Ectodermal cell (in vitro differentiated cells): ENCODE measurements around the gene PARP3.

Source experiments
- H3K27ac ChIP-seq: 2 replicates; pipeline ENCODE4 v1.7.0; 2013; ENCODE audit warnings: mild to moderate bottlenecking, low read depth, low read length; ENCODE audit not compliant: insufficient read depth, poor library complexity, severe bottlenecking
- H3K27me3 ChIP-seq: 2 replicates; pipeline ENCODE4 v1.7.0; 2013; ENCODE audit warnings: mild to moderate bottlenecking, low read length; ENCODE audit not compliant: insufficient read depth, control insufficient read depth, poor library complexity, severe bottlenecking
- H3K36me3 ChIP-seq: one replicate; pipeline ENCODE4 v1.7.0; 2013; ENCODE audit warnings: low read length; ENCODE audit not compliant: control insufficient read depth, insufficient read depth
- H3K4me1 ChIP-seq: one replicate; pipeline ENCODE4 v1.7.0; 2013; ENCODE audit warnings: low read length; ENCODE audit not compliant: control insufficient read depth, insufficient read depth
- H3K4me3 ChIP-seq: 2 replicates; pipeline ENCODE4 v1.7.0; 2013; ENCODE audit warnings: low read depth, low read length, control low read depth; ENCODE audit not compliant: insufficient read depth
- H3K9me3 ChIP-seq: 2 replicates; pipeline ENCODE4 v1.7.0; 2013; ENCODE audit warnings: mild to moderate bottlenecking, low read length, moderate library complexity; ENCODE audit not compliant: control insufficient read depth
- WGBS, 2 experiments: methylation state at CpG; one replicate each; pipeline ENCODE4 v1.1.7; 2013; ENCODE audit warnings: missing lambda C conversion rate in 2 of 2; 5-methylcytosine and 5-hydroxymethylcytosine counted together

Gene PARP3

GRCh38 chr3:51966486-51966885, 24.3 kb downstream of the PARP3 start:
- H3K36me3 ChIP-seq, result no peaks in the 10 kb centered on the region
- H3K4me3 ChIP-seq, result peak overlapping the region; percentile 78
- H3K27me3 ChIP-seq, result no peaks in the 10 kb centered on the region
- H3K9me3 ChIP-seq, result no peaks in the 10 kb centered on the region
- peaks cover 60% of the 10 kb centered on the region for H3K4me1 ChIP-seq
- 62 to 65% methylated on average over 4 to 5 of the region's 5 CpGs for WGBS, 2 experiments
- no peak overlapping the region for H3K27ac ChIP-seq

- Histone ChIP-seq H3K4me1 (peaks cover 60% of the 10 kb centered on the region), H3K4me3 (peak overlapping the region; percentile 78), H3K27me3 (no peaks in the 10 kb centered on the region), H3K36me3 (no peaks in the 10 kb centered on the region), H3K27ac (peak overlapping the region; percentile 67), H3K9me3 (no peaks in the 10 kb centered on the region)
- 5 to 6% methylated on average over 33 of the region's 33 CpGs for WGBS, 2 experiments
These were observed 24.8 kb downstream of the PARP3 start for GRCh38 chr3:51966922-51967383.

- peaks cover 57% of the 10 kb centered on the region for H3K4me1 ChIP-seq
- WGBS, 2 experiments, result 0% methylated on average over 88 to 90 of the region's 90 CpGs
- H3K4me3 ChIP-seq, result peak within 1 kb of the TSS; percentile 78
- peak within 1 kb of the TSS; percentile 97 for H3K27ac ChIP-seq
- no peaks in the 10 kb centered on the region for H3K27me3 ChIP-seq
- H3K9me3 ChIP-seq, result no peaks in the 10 kb centered on the region
- no peaks in the 10 kb centered on the region for H3K36me3 ChIP-seq
These were observed 25.4 kb downstream of the PARP3 start, which contains the start of gene PCBP4 for GRCh38 chr3:51967384-51968169. Gene PCBP4, minus strand, starts transcription at chr3:51967454. Its CDS starts 6,214 bp downstream, at chr3:51961240.

- H3K36me3 ChIP-seq, result no peaks in the 10 kb centered on the region
These were observed 26.1 kb downstream of the PARP3 start for GRCh38 chr3:51968170-51968775.

GRCh38 chr3:51968883-51969678, 26.9 kb downstream of the PARP3 start:
- peak overlapping the region; percentile 97 for H3K27ac ChIP-seq
- WGBS, 2 experiments, result 79 to 81% methylated on average over 6 of the region's 6 CpGs
- H3K9me3 ChIP-seq, result no peaks in the 10 kb centered on the region
- H3K36me3 ChIP-seq, result no peaks in the 10 kb centered on the region
- H3K4me1 ChIP-seq, result peaks cover 45% of the 10 kb centered on the region
- peak overlapping the region; percentile 78 for H3K4me3 ChIP-seq
- H3K27me3 ChIP-seq, result peaks cover under 1% of the 10 kb centered on the region

More at GRCh38 chr3:51968170-51968775, 26.1 kb downstream of the PARP3 start:
- WGBS, 2 experiments, result 2 to 7% methylated on average over 6 to 11 of the region's 11 CpGs
- peak overlapping the region; percentile 97 for H3K27ac ChIP-seq
- peaks cover 52% of the 10 kb centered on the region for H3K4me1 ChIP-seq
- peak overlapping the region; percentile 78 for H3K4me3 ChIP-seq
- no peaks in the 10 kb centered on the region for H3K27me3 ChIP-seq
- no peaks in the 10 kb centered on the region for H3K9me3 ChIP-seq

GRCh38 chr3:51969841-51970240, 27.7 kb downstream of the PARP3 start:
- Histone ChIP-seq H3K27ac (no peak overlapping the region), H3K27me3 (peaks cover 8% of the 10 kb centered on the region), H3K9me3 (no peaks in the 10 kb centered on the region), H3K4me1 (peaks cover 45% of the 10 kb centered on the region), H3K4me3 (no peak overlapping the region), H3K36me3 (no peaks in the 10 kb centered on the region)
- 89 to 92% methylated on average over 4 of the region's 4 CpGs for WGBS, 2 experiments

GRCh38 chr3:51970606-51971300, 28.6 kb downstream of the PARP3 start:
- Histone ChIP-seq H3K36me3 (no peaks in the 10 kb centered on the region), H3K27me3 (peaks cover 17% of the 10 kb centered on the region), H3K27ac (no peak overlapping the region), H3K9me3 (no peaks in the 10 kb centered on the region), H3K4me1 (peaks cover 43% of the 10 kb centered on the region), H3K4me3 (no peak overlapping the region)
- 88 to 91% methylated on average over 6 of the region's 6 CpGs for WGBS, 2 experiments

GRCh38 chr3:51971350-51971749, 29.2 kb downstream of the PARP3 start:
- Histone ChIP-seq H3K9me3 (no peaks in the 10 kb centered on the region), H3K4me1 (peaks cover 42% of the 10 kb centered on the region), H3K36me3 (no peaks in the 10 kb centered on the region), H3K27ac (no peak overlapping the region), H3K4me3 (no peak overlapping the region), H3K27me3 (peaks cover 23% of the 10 kb centered on the region)
- 92 to 95% methylated on average over 11 of the region's 11 CpGs for WGBS, 2 experiments

GRCh38 chr3:51974277-51974962, 32.3 kb downstream of the PARP3 start:
- Histone ChIP-seq H3K27ac (no peak overlapping the region), H3K4me3 (peak overlapping the region; percentile 57), H3K9me3 (no peaks in the 10 kb centered on the region), H3K36me3 (no peaks in the 10 kb centered on the region), H3K4me1 (peaks cover 27% of the 10 kb centered on the region), H3K27me3 (peaks cover 23% of the 10 kb centered on the region)
- 59 to 60% methylated on average over 30 of the region's 30 CpGs for WGBS, 2 experiments
